ENCODE data around the gene RNF144A. TPM values are rescaled to one million over a fixed set of nuclear protein-coding genes. Genes with fewer than 3 reads are reported as not detected.

The RNF144A gene
- total and polyA plus RNA-seq, 2 donors (not counting 3 experiments of a cell fraction or from before 2014, with no cell fraction given): 9.7 to 28.8 TPM

- no peak overlapping the region for H3K4me3 ChIP-seq (replicated peaks in 1 of 3; ENCODE audit: insufficient read depth in 1 of 3, low read depth in 1 of 3, low read length in 3 of 3)
- no peak overlapping the region for H3K27ac ChIP-seq (ENCODE audit: insufficient read depth, low read depth, low read length)
- ChIA-PET CTCF (interaction anchor here (1.3 to 3.3 kb wide), 2 partner anchors 8 to 32 kb away, joined by 3 to 20 read pairs; no protein-coding TSS in a partner anchor), POLR2A (no interaction called here)
- no peak overlapping the region for H3K4me2 ChIP-seq (ENCODE audit: insufficient read depth, low read length)
- H3K9me3 ChIP-seq (replicated peaks; ENCODE audit: control insufficient read depth, insufficient read depth, low read length): no peaks in the 10 kb centered on the region
- intact Hi-C loops (cut with micrococcal nuclease) (no loop called here), dilution Hi-C loops (cut with MboI; ENCODE audit: extremely low pct_ligation_motif_present, low sequenced_read_pairs) (no loop called here)
- no TSS peak for BruUV-seq (replicated peaks)
- no peak for FAIRE-seq
- no peak for DNase-seq (ENCODE audit: low read depth, low spot score)
- H4K20me1 ChIP-seq (replicated peaks; ENCODE audit: control insufficient read depth, extremely low read depth, insufficient read depth, low read length): no peaks in the 10 kb centered on the region
- TF ChIP-seq, protein P1, sequence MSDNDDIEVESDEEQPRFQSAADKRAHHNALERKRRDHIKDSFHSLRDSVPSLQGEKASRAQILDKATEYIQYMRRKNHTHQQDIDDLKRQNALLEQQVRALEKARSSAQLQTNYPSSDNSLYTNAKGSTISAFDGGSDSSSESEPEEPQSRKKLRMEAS (IDR thresholded peaks at IDR 0.05; ENCODE audit: insufficient read depth, insufficient read length): no peak
- TF ChIP-seq POLR2AphosphoS5 (IDR thresholded peaks at IDR 0.05; ENCODE audit: insufficient read depth, low read depth, low read length): no peak
- no peak for TF ChIP-seq CTCF (IDR thresholded peaks at IDR 0.05; ENCODE audit: extremely low read depth in 1 of 2, insufficient read depth in 1 of 2, low read depth in 1 of 2, low read length in 2 of 2)
- TF ChIP-seq GATA2 (IDR thresholded peaks at IDR 0.05; ENCODE audit: insufficient read depth, insufficient read length, low read depth, low read length): no peak
- TF ChIP-seq JUN (IDR thresholded peaks at IDR 0.05; ENCODE audit: borderline replicate concordance, insufficient read depth, insufficient read length, low read depth): no peak
- no peak for TF ChIP-seq FOS (IDR thresholded peaks at IDR 0.05; ENCODE audit: borderline replicate concordance, insufficient read depth, low read length)
- no peak for TF ChIP-seq EZH2 (IDR thresholded peaks at IDR 0.05; ENCODE audit: borderline replicate concordance, low read depth, low read length, severe bottlenecking)
- no peak for TF ChIP-seq POLR2A (IDR thresholded peaks at IDR 0.05; ENCODE audit: low read depth, low read length)
- no peak for TF ChIP-seq MYC (IDR thresholded peaks at IDR 0.05; ENCODE audit: low read depth, low read length)
- no peak overlapping the region for H3K9ac ChIP-seq (replicated peaks; ENCODE audit: extremely low read depth, insufficient read depth, low read length)
- no peaks in the 10 kb centered on the region for H3K79me2 ChIP-seq (ENCODE audit: control insufficient read depth, insufficient read depth, low read length)
- no peaks in the 10 kb centered on the region for H3K36me3 ChIP-seq (ENCODE audit: control insufficient read depth in 2 of 2, extremely low read depth in 1 of 2, insufficient read depth in 2 of 2, low read length in 2 of 2)
- H3K27me3 ChIP-seq (ENCODE audit: control insufficient read depth in 2 of 2, insufficient read depth in 2 of 2, low read length in 2 of 2): peaks cover 0 to 3% of the 10 kb centered on the region in 2 experiments
- H3K4me1 ChIP-seq (ENCODE audit: control insufficient read depth, extremely low read depth, insufficient read depth, low read length): no peaks in the 10 kb centered on the region
- no peak overlapping the region for H2AFZ ChIP-seq (ENCODE audit: low read depth, low read length)
- H3K9me1 ChIP-seq (replicated peaks; ENCODE audit: control insufficient read depth, extremely low read depth, insufficient read depth, low read length): no peaks in the 10 kb centered on the region
Observed at GRCh38 chr2:7052404-7052803, 135.2 kb downstream of the RNF144A start.

Data from endothelial cell of umbilical vein (primary cell).